SKM-1 (cell line): ENCODE data around the gene CCNH.

ENCODE experiments used
- DNase-seq: peaks from one replicate; lab custom pipeline; 2025; ENCODE audit not compliant: unreplicated experiment; lab: John Stamatoyannopoulos, UW

CCNH gene

DNA sequence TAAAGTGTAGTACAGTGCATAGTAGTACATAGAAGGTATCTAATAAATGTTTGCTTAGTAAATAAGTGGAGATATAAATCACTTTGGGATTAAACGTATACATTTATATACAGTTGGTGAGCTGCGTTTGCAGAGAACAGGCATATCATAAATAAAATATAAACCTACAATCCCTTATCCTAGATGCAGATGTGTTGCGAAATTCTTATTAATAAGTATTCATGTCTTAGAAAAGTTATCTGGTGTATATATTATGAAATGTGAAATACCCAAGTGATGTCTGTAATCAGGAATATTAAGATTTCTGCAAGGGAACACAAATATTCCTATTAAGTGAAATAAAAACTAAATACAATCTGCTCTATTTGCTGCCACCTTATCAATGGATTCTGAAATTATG is 8.8 kb downstream of the CCNH start:
- no peak for DNase-seq

- DNase-seq = no peak
These were observed 9.3 kb downstream of the CCNH start for GRCh38 chr5:87403409-87403808.

- no peak for DNase-seq
These were observed 11.1 kb downstream of the CCNH start for GRCh38 chr5:87401626-87402025.

GRCh38 chr5:87400305-87400899 is 12.3 kb downstream of the CCNH start:
- DNase-seq = peak; percentile 20

- peak; percentile 49 for DNase-seq
These were observed 13.0 kb downstream of the CCNH start for GRCh38 chr5:87399720-87400119.

DNA sequence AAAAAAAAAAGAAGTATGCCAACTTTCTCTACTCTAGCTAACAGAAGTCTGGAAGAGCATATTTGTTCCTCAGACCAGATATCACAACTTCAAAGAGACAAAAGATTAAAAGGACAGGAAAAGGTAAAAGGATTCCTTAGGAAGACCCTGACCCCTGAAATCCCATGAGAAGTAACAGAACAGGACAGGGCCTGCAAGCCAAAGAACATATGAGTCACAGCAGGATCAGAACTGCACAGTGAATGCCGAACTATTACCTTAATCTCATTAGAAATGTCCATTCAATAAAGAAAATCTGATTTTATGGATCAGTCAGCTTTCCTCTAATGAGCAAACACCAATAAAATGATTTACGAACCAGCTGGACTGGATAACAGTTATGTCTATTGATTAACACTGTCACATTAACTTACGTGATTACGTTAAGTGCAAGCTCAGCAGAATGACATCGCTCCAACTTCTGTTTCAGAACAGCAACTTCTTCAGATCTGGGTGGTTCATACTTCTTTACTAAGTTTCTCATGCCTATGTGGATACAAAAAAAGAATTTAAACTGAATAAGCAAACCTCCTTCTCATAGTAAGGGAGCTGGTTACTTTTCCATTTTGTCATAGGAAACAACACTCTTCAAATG is 13.6 kb downstream of the CCNH start:
- DNase-seq = no peak

GRCh38 chr5:87394411-87395165 is 18.1 kb downstream of the CCNH start:
- DNase-seq = no peak

DNA sequence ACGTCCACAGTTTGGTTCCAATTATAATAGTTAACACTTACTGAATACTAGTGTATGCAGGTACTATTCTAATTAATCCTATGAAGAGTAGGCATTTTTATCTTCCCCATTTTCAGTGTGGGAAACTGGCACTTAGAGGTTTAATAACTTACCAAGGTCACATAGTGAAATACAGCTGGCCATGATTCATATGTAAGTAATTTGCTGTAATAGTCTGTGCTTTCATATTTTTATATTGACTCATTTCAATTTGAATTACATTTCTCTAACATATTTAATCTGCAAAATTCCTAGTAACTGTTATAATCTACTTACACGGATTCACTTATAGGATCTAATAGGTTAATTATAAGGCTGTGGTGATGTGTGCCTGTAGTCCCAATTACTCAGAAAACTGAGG is 19.4 kb downstream of the CCNH start:
- DNase-seq = no peak

- DNase-seq = no peak
These were observed 19.9 kb downstream of the CCNH start for GRCh38 chr5:87392801-87393200.

DNA sequence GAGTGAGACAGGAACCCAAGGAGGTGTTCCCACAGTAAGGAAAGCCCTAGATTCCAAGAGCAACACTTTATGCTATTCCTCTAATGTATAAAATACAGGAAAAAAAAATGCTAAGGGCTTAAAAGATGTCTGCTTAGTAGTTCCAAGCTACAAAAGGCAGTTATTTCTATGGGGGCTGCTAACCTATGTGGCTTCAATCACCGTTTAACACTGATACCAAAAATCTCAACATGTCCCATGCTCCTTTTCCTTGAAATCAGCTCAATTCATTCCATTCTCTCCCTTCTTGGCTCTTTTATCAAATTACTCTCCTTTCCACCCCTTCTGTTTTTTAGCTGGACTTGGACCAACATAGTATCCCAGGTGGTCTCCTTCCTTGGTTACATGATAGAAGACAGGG is 20.6 kb downstream of the CCNH start:
- DNase-seq = no peak

GRCh38 chr5:87390576-87391199 is 22.0 kb downstream of the CCNH start:
- DNase-seq = no peak

DNA sequence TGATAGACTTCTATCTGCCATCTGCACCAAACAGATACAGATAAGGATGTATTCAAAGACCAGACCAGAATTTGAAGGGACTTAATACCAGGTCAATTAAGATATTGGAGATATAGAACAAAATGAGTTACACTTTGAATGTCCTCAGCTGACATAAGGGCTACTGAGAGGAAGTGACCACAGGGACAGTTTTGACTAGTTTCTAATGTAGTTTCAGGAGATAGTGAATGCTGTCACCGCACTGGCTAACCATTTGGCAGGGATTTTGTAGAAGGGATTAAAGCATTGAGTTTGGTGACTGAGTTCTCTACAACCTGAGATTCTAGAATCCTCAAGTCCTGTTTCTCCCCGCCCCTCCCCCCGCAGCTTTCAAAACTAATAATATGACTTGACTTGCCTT is 22.7 kb downstream of the CCNH start:
- no peak for DNase-seq

DNA sequence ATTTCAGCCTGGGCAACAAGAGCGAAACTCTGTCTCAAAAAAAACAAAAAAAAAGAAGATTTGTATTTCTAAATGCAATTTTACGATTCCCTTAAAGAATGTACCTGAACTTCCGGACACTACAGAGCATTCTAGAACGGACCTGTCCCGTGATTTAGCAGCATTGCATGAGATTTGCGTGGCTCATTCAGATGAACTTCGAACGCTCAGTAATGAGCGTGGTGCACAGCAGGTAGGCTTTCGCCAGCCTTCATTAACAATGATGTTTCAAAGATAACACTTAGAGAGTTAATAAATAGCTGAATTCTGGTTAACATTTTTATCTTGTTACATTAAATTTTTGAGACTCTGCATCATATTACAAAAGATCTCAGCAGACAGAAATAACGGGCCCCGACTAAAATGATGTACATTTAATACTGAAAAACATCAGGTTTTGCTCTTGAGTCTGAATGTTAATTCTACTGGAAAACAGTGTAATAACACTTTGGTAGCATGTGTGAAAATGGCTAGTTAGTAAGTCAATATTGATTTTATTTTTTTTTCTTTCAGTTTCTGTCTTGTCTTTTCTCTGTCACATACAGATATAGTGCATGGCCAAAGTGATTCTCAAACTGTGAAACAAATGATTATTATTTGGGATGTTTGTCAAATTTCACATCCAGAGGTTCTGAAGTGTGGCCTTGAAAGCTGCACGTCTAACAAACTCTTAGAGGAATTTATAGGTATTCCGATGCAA is 23.3 kb downstream of the CCNH start:
- no peak for DNase-seq

DNA sequence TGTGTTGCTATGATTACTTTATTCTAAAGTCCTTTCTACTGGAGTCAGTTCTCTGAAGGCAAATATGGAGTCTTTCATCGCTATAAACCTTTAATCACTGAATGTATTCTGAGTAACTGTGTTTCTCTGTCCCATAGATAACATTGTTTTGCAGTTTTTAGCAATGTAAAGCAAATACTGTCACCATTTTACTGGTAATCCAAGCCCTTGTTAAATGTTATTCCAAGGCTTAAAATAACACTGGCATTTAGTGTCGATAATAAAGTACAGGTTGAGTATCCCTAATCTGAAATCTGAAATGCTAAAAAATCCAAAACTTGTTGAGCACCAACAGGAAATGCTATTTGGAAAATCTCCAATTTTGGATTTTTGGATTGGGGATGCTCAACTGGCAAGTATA is 24.6 kb downstream of the CCNH start:
- no peak for DNase-seq

DNA sequence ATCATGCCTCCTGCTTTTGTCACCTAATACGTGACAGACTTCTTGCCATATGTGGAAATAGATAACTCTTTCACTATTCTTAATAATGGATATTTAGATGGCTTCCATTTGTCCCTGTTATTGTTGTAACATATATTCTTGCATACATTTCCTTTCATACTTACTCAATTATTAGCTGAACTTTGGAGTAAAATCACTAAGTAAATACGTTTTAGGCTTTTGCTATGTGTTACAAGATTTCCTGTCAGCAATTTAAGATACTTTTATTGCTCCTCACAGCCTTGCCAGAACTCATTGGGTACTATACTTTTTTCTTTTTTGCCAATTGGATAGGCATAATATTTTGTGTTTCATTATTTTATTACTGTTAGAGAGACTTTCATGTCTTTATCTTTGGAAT is 26.9 kb downstream of the CCNH start:
- DNase-seq = no peak

GRCh38 chr5:87383216-87383615 is 29.5 kb downstream of the CCNH start:
- DNase-seq = no peak

DNA sequence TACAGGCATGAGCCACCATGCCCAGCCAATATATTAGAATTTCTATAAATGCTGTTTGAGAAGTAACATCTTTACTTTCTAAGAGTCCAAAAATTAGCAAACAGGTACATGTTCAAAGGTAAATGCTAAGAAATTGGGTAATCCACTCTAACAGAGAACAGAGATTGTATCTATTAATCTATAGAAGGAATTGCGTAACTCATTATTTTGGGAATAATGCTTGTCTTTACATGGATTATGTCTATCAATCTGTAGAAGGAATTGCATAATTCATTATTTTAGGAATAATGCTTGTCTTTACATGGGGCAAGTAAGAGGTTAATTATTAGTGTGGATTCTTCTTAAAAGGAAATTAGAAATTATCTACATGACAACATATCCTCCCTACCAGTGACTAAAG is 30.5 kb downstream of the CCNH start:
- no peak for DNase-seq

- DNase-seq = no peak
These were observed 40.0 kb downstream of the CCNH start for GRCh38 chr5:87372705-87373104.

- no peak for DNase-seq
These were observed 43.3 kb downstream of the CCNH start for GRCh38 chr5:87369431-87369830.

- no peak for DNase-seq
These were observed 44.1 kb downstream of the CCNH start for GRCh38 chr5:87368601-87369000.

DNA sequence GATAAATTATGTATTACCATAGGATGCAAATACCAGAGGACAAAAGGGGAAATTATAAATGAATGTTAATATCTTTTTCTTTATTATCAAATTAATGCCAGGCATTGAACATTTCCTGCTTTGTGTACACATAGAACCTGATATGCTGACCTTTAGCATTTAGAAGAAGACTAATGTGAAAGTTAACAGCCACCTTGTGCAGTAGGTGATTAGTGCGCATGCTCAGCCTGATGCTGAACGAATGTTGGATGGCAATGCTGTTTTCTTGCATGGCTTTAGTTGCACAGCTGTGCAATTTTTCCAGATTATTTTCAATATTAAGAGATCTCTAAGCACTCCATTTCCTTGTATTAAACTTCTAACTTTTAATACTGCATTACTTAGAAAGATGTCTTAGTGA is 45.5 kb downstream of the CCNH start:
- no peak for DNase-seq
